Gastrocnemius medialis (tissue), 4 donors: ENCODE data around the gene BCAN.
A peak's percentile ranks its signal among the peaks of the same experiment; 100 is the strongest.

Experiments
- POLR2A ChIP-seq, 2 donors: fragments of 450-650 bp; IDR thresholded peaks; one replicate each; pipeline ENCODE4 v1.6.1; 2017; ENCODE audit warnings: antibody characterized with exemption in 2 of 2, mild to moderate bottlenecking in 2 of 2, moderate library complexity in 2 of 2
- TF ChIP-seq, protein P1 (sequence below), 5 experiments: fragments of 450-650 bp in 3 of 5; fragments of 200-600 bp in 2 of 5; sonication (generic) in 2 of 5; IDR thresholded peaks in 4 of 5; conservative IDR thresholded peaks in 1 of 5; 1 replicate in 4 of 5; 2 replicates in 1 of 5; pipeline ENCODE4 v1.5.1; 2016 to 2019; ENCODE audit warnings: antibody characterized with exemption in 5 of 5, mild to moderate bottlenecking in 3 of 5, moderate library complexity in 3 of 5

DNA sequence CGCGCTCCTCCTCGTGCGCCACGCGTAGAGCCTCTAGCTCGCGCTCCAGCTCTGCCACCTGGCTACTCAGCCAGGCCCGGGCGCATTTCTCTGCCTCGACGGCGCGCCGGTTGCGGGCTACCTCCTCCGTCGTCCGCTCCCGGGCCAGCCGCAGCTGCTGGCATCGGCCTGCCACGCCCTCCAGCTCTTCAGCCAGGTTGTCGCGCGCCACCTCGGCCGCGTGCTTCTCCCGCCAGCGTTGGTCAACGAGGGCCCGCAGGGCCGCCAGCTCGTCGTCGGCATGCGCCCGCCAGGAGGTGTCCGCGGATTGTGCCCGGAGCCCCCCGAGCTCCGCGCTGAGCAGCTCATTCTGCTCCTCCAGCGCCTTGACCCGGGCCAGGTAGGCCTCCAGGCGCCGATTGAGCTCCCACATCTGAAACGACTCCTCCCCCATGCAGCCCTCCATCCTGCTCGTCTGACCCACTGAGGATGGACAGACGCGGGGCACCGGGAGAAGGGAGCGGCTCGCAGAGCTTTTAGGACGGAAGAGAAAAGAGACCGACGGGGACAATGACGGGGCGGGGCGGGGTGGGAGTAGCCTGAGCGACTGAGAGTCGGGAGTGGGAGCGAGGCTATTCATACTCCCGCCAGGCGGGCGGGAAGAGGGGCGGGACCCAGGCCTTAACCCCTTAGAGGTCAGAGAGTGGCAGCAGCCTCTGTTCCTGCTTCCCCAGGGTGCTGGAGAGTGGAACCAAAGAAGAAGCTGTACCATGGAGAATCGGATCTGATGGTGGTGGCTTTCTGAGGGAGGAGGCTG lies 35.1 kb downstream of the BCAN start, which contains the start of gene NES:
- TF ChIP-seq, protein P1, sequence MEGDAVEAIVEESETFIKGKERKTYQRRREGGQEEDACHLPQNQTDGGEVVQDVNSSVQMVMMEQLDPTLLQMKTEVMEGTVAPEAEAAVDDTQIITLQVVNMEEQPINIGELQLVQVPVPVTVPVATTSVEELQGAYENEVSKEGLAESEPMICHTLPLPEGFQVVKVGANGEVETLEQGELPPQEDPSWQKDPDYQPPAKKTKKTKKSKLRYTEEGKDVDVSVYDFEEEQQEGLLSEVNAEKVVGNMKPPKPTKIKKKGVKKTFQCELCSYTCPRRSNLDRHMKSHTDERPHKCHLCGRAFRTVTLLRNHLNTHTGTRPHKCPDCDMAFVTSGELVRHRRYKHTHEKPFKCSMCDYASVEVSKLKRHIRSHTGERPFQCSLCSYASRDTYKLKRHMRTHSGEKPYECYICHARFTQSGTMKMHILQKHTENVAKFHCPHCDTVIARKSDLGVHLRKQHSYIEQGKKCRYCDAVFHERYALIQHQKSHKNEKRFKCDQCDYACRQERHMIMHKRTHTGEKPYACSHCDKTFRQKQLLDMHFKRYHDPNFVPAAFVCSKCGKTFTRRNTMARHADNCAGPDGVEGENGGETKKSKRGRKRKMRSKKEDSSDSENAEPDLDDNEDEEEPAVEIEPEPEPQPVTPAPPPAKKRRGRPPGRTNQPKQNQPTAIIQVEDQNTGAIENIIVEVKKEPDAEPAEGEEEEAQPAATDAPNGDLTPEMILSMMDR (IDR thresholded peaks at IDR 0.05 in 4 of 5, conservative IDR thresholded peaks at IDR 0.05 in 1 of 5) = no peak
- peak; percentile 29 to 55 for TF ChIP-seq POLR2A (IDR thresholded peaks at IDR 0.05)
